DND-41 (cell line): ENCODE results near the gene MAP3K1.
A peak's percentile ranks its signal among the peaks of the same experiment; 100 is the strongest.

ENCODE experiments used
- ATAC-seq: fragments of 200-7000 bp; cut with Tn5 transposase; 3 replicates; pipeline ENCODE4 v1.9.1; 2021; ENCODE audit warnings: low read depth; ENCODE audit not compliant: insufficient read depth
- DNase-seq: peaks from one replicate; pipeline ENCODE4 v3.0.0-alpha.2; 2020
- H2AFZ ChIP-seq: 2 replicates; pipeline ENCODE4 v1.6.0; 2012; ENCODE audit warnings: low read depth, low read length
- H3K27ac ChIP-seq: 2 replicates; pipeline ENCODE4 v1.5.1; 2012; ENCODE audit warnings: low read length, inconsistent platforms
- H3K27me3 ChIP-seq: fragments of 200-600 bp; sonication (generic); 2 replicates; pipeline ENCODE4 v1.6.0; 2012; ENCODE audit warnings: low read length, mild to moderate bottlenecking, inconsistent platforms; ENCODE audit not compliant: insufficient read depth, poor library complexity
- H3K36me3 ChIP-seq: 2 replicates; pipeline ENCODE4 v1.5.1; 2012; ENCODE audit warnings: low read length, inconsistent platforms; ENCODE audit not compliant: insufficient read depth
- H3K4me1 ChIP-seq: 2 replicates; pipeline ENCODE4 v1.5.1; 2012; ENCODE audit warnings: mild to moderate bottlenecking, low read length; ENCODE audit not compliant: insufficient read depth
- H3K4me2 ChIP-seq: 2 replicates; pipeline ENCODE4 v1.6.0; 2012; ENCODE audit warnings: mild to moderate bottlenecking, moderate library complexity, low read length, inconsistent platforms; ENCODE audit not compliant: insufficient read depth
- H3K4me3 ChIP-seq, 2 experiments: fragments of 200-600 bp in 1 of 2; shearing (Covaris generic) in 1 of 2; 2 replicates each; pipeline ENCODE4 v1.5.1; 2012 to 2016; ENCODE audit warnings: inconsistent platforms in 2 of 2, low read length in 2 of 2, mild to moderate bottlenecking in 2 of 2, low read depth in 1 of 2, moderate library complexity in 1 of 2
- H3K79me2 ChIP-seq: 2 replicates; pipeline ENCODE4 v1.6.0; 2012; ENCODE audit warnings: low read length, inconsistent platforms; ENCODE audit not compliant: insufficient read depth
- H3K9ac ChIP-seq: 2 replicates; pipeline ENCODE4 v1.6.0; 2012; ENCODE audit warnings: low read depth, mild to moderate bottlenecking, inconsistent platforms, low read length, moderate library complexity
- H3K9me3 ChIP-seq: 2 replicates; pipeline ENCODE4 v1.5.1; 2012; ENCODE audit warnings: low read length, moderate library complexity, mild to moderate bottlenecking, inconsistent platforms; ENCODE audit not compliant: insufficient read depth, severe bottlenecking
- H4K20me1 ChIP-seq: 2 replicates; pipeline ENCODE4 v1.6.0; 2012; ENCODE audit warnings: low read length; ENCODE audit not compliant: insufficient read depth
- CTCF ChIP-seq: IDR thresholded peaks from 2 replicates; pipeline ENCODE4 v1.5.1; 2012; ENCODE audit warnings: borderline replicate concordance, low read length, moderate library complexity, mild to moderate bottlenecking; ENCODE audit not compliant: poor library complexity, severe bottlenecking; ENCODE audit errors: extremely low read depth
- EZH2 ChIP-seq: IDR thresholded peaks from 3 replicates; pipeline ENCODE4 v1.6.1; 2012; ENCODE audit warnings: borderline replicate concordance, low read depth, mild to moderate bottlenecking, moderate library complexity, low read length, inconsistent platforms; ENCODE audit not compliant: severe bottlenecking

MAP3K1 gene

GRCh38 chr5:56816546-56817081 lies 1.3 kb downstream of the MAP3K1 start:
- ATAC-seq: peak; percentile 57
- no peaks in the 10 kb centered on the region for H3K36me3 ChIP-seq
- DNase-seq: peak; percentile 60
- H3K79me2 ChIP-seq: no peaks in the 10 kb centered on the region
- H4K20me1 ChIP-seq: peaks cover 10% of the 10 kb centered on the region; the same call in 1 of the 2 replicates
- no peak overlapping the region; the same call in 1 of the 2 replicates for H3K27ac ChIP-seq
- peak overlapping the region; percentile 98 for H3K4me2 ChIP-seq
- H3K4me3 ChIP-seq: peak overlapping the region; percentile 67 to 87
- H2AFZ ChIP-seq: peak overlapping the region; percentile 88
- H3K9me3 ChIP-seq: no peaks in the 10 kb centered on the region
- peak overlapping the region; percentile 74 for H3K9ac ChIP-seq
- peak; percentile 26 for TF ChIP-seq EZH2
- peak; percentile 7 for TF ChIP-seq CTCF
- H3K4me1 ChIP-seq: peaks cover 20% of the 10 kb centered on the region
- H3K27me3 ChIP-seq: peaks cover 54% of the 10 kb centered on the region

GRCh38 chr5:56817263-56818014 lies 2.1 kb downstream of the MAP3K1 start:
- Histone ChIP-seq H2AFZ (no peak overlapping the region), H3K4me3 (peak overlapping the region in 1 of 2 experiments; percentile 87; a peak in 2 of 4 replicates), H3K36me3 (no peaks in the 10 kb centered on the region), H3K79me2 (no peaks in the 10 kb centered on the region), H3K4me2 (peak overlapping the region; percentile 98), H3K4me1 (peaks cover 20% of the 10 kb centered on the region), H3K9ac (0 out of 2 replicates have a peak overlapping the region, but pooled peaks have one; percentile 74), H3K27me3 (peaks cover 49% of the 10 kb centered on the region), H4K20me1 (peaks cover 11% of the 10 kb centered on the region; the same call in 1 of the 2 replicates), H3K27ac (no peak overlapping the region), H3K9me3 (no peaks in the 10 kb centered on the region)
- no peak for ATAC-seq
- TF ChIP-seq CTCF: no peak
- TF ChIP-seq EZH2: no peak
- DNase-seq: no peak

GRCh38 chr5:56818450-56819037 lies 3.2 kb downstream of the MAP3K1 start:
- Histone ChIP-seq H4K20me1 (peaks cover 18% of the 10 kb centered on the region; the same call in 1 of the 2 replicates), H3K4me1 (peaks cover 20% of the 10 kb centered on the region), H3K27ac (no peak overlapping the region), H3K27me3 (peaks cover 40% of the 10 kb centered on the region), H3K4me2 (no peak overlapping the region), H3K9ac (no peak overlapping the region), H3K79me2 (no peaks in the 10 kb centered on the region), H2AFZ (no peak overlapping the region), H3K36me3 (no peaks in the 10 kb centered on the region), H3K4me3 (no peak overlapping the region), H3K9me3 (no peaks in the 10 kb centered on the region)
- ATAC-seq: no peak
- DNase-seq: no peak
- no peak for TF ChIP-seq EZH2
- TF ChIP-seq CTCF: peak; percentile 22
